Posterior cingulate gyrus (tissue), 11 donors: ENCODE measurements around the gene KCNQ2.

Source experiments
- DNase-seq, 10 donors: peaks; one replicate each; pipeline versions ENCODE4 v3.0.0 to v3.0.0-alpha.2; 2020 to 2021; ENCODE audit warnings: mixed read lengths in 3 of 10
- intact Hi-C: fragments of 100-400 bp; cut with DNase I; formaldehyde crosslinking; loops from one replicate; pipeline ENCODE4 v1.15.1; 2023

Gene KCNQ2

DNA sequence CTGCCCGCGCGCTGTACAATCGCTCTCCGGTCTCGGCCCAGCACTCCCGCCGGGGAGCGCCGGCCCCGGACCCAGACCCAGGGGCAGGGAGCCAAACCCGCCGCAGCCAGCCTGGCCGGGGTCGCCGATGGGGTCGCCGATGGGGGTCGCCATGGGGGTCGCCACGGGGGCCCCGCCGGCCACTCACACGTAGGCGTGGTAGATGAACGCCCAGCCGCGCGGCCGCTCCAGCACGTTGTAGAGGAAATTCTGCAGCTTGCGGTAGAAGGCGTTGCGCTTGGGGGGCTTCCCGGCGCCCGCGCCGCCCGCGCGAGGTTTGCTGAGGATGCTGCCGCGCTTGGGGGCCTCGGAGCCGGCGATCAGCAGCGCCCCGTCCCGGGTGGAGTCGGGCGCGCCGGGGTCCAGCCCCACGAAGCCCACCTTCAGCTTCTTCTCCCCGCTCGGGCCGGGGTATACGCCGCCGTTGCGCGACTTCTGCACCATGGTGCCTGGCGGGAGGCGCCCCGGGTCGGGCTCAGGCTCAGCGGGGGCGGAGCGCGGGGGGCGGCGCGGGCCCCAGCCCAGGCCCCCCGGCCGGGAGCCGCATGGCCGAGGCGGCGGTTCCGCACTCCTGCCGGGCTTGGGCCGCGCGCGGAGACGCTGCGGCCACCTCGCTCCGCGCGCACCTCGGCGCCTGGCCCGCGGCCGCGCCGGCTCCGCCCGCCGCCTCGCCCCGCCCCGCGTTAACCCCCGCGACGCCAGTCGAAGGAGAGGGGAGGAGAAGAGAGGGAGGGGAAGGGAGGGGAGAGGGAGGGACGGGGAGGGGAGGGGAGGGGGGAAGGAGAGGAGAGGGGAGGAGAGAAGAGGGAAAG is at the start of gene KCNQ2:
Gene KCNQ2, minus strand, starts transcription at position 675 of the 851 bp plus-strand sequence. Its CDS starts 192 bp downstream, at position 483.
- intact Hi-C loops: no loop called here
- DNase-seq: peak in 1 of 10 donors; percentile 93

DNA sequence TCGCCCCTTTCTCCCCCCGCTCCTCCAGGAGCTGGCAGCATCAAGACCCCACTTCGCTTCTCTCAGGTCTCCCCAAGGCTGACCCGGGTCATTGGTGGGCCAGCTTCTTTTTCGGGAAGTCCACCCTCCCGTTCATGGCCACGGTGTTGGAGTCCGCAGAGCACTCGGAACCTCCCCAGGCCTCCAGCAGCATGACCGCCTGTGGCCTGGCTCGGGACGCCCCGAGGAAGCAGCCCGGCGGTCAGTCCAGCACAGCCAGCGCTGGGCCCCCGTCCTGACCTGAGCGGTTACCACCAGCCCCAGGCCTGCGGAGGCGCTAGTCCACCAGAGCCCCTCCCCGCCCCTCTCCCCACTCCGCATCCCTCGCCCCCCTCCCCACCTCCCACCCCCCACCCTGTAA is 49.1 kb upstream of the KCNQ2 start:
- peak in 3 of 10 donors; percentile 71 to 83 (median 80) for DNase-seq

GRCh38 chr20:63520934-63521601 is 48.6 kb upstream of the KCNQ2 start:
- intact Hi-C loops: loop anchor here (1.0 kb wide), 1 partner anchor 25 kb away; no protein-coding TSS in a partner anchor
- peak in 8 of 10 donors; percentile 65 to 97 (median 78) for DNase-seq

More for the DNA sequence above, 49.1 kb upstream of the KCNQ2 start:
- intact Hi-C loops: no loop called here

GRCh38 chr20:63520504-63520933 is 48.1 kb upstream of the KCNQ2 start, which contains the start of gene PPDPF:
PPDPF (plus strand) TSS chr20:63520765; CDS start chr20:63521309, 544 bp downstream.
- peak; percentile 69 to 98 (median 80) for DNase-seq
- intact Hi-C loops: loop anchor here (1.0 kb wide), 1 partner anchor 24 kb away; no protein-coding TSS in a partner anchor

DNA sequence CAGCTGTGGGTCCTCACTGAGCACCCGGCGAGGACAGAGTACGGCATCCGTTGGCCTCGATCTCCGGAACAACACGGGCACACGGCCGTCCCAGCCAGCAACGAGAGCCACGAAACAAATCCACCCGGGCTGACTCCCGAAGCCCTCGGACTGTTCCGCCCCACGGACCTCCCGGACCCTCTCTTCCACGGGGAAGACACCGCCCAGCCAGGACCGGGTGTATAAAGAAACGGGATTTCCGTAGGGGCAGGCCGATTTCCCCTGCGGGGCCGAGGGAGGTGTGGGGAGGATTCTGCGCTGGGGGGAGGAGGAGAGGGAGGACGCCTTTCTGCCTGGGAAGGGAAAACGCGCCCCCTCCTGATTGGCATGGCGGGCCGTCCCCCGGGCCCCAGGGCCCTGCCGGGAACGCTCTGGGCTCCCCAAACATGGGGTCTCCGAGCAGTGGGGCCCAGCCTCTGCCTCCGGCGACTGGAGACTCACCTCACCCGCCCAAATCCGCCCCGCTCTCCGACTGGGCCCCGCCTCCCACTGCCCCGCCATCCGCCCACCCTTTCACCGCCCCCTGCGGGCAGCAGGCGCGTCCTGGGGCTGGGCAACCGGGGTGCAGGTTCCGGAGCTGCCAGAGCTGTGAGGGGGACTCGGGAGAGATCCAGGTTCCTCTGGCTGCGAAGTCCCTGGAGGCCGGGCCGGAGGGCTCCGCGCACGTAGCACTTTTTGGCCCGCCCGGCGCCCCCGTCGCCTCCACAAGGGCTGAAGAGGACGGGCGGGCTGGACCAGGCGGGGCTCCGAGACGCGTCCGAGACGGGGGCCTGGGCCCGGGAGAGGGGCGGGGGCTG is 47.4 kb upstream of the KCNQ2 start:
- intact Hi-C loops: loop anchor here (1.0 kb wide), 1 partner anchor 24 kb away; no protein-coding TSS in a partner anchor
- DNase-seq: peak in 5 of 10 donors; percentile 42 to 91 (median 83)

GRCh38 chr20:63518946-63519667 is 46.7 kb upstream of the KCNQ2 start:
- intact Hi-C loops: no loop called here
- DNase-seq: peak in 3 of 10 donors; percentile 8 to 79 (median 75)

- intact Hi-C loops: no loop called here
These were observed 46.0 kb upstream of the KCNQ2 start for GRCh38 chr20:63518351-63518861.

GRCh38 chr20:63517376-63518309 is 45.2 kb upstream of the KCNQ2 start:
- intact Hi-C loops: no loop called here
- peak in 4 of 10 donors; percentile 4 to 86 (median 68) for DNase-seq

More at GRCh38 chr20:63518351-63518861, 46.0 kb upstream of the KCNQ2 start:
- DNase-seq: peak in 4 of 10 donors; percentile 9 to 84 (median 68)

DNA sequence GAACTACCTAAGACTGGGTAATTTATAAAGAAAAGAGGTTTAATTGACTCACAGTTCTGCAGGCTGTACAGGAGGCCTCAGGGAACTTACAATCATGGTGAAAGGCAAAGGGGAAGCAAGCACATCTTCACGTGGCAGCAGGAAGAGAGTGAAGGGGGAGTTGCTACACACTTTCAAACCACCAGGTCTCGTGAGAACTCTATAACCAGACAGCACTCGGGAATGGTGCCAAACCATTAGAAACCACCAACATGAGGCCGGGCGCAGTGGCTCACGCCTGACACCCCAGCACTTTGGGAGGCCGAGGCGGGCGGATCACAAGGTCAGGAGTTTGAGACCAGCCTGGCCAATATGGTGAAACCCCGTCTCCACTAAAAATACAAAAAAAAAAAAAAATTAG is 42.1 kb upstream of the KCNQ2 start:
- peak in 3 of 10 donors; percentile 26 to 61 (median 44) for DNase-seq
- intact Hi-C loops: loop anchor here (5.0 kb wide), 1 partner anchor 172 kb away; no protein-coding TSS in a partner anchor

- intact Hi-C loops: loop anchor here (5.0 kb wide), 1 partner anchor 171 kb away; no protein-coding TSS in a partner anchor
- DNase-seq: no peak
These were observed 40.8 kb upstream of the KCNQ2 start for GRCh38 chr20:63513207-63513606.

DNA sequence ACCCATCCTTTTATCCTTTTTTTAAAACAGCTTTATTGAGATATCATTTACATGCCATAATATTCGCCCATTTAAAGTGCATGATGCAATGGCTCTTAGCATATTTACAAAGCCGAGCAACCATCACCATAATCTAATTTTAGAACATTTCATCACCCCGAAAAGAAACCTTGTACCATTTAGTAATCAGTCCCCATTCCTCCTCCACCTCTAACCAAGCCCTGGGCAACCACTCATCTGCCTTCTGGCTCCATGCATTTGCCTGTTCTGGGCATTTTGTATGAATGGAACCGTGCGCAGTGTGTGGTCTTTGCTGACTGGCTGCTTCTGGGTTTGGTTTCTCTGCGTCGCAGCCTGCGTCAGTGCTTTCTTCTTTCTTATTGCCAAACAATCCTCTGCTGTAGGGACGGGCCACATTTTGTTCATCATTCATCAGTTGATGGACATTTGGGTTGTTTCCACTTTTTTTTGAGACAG is 36.7 kb upstream of the KCNQ2 start:
- intact Hi-C loops: no loop called here

GRCh38 chr20:63508072-63508768 is 35.8 kb upstream of the KCNQ2 start:
- intact Hi-C loops: no loop called here
- DNase-seq: peak in 3 of 10 donors; percentile 42 to 59 (median 55)

More for the DNA sequence above, 36.7 kb upstream of the KCNQ2 start:
- DNase-seq: peak in 3 of 10 donors; percentile 37 to 63 (median 56)

- intact Hi-C loops: no loop called here
- DNase-seq: peak in 3 of 10 donors; percentile 57 to 78 (median 74)
These were observed 34.8 kb upstream of the KCNQ2 start for GRCh38 chr20:63507083-63507743.

DNA sequence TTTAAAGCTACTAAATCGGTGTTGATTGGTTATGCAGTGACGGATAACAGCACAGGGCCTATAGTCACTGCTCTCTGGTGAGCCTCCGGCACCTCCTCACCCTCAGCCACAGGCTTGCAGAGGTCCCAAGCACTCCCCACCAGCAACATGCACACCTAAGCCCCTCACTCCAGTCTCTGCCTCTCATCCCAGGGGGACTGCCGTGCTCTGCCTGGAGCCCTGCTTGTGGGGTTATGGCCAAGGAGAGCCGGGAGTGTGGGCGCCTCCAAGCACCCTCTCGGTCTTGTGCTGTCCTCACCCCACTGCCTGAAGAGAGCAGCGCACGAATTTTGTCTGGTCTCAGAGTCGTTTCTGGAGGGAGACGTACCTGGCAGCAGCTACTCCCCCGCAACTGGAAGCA is 33.3 kb upstream of the KCNQ2 start:
- DNase-seq: peak in 3 of 10 donors; percentile 52 to 69 (median 67)
- intact Hi-C loops: no loop called here

DNA sequence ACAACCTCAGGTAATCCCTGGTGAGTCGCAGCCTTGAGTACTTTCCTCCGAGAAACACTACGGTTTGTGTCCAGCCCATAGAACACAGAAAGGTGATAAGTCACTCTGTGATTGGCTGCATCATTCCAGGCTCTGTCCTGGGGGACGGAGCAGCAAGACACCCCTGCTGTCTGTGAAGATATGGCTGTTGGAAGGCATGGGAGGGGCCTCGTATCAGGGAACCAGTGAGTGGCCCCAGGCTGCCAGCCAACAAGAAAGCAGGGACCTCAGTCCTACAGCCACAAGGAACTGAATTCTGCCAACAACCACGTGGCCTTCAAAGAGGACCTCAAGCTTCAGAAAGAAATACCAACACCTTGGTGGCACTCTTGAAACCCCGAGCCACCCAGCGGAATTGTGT is 32.8 kb upstream of the KCNQ2 start:
- peak in 3 of 10 donors; percentile 1 to 51 (median 9) for DNase-seq
- intact Hi-C loops: no loop called here

- peak in 1 of 10 donors; percentile 6 for DNase-seq
- intact Hi-C loops: no loop called here
These were observed 32.2 kb upstream of the KCNQ2 start for GRCh38 chr20:63504642-63505041.
